ENCODE results near the gene PIP4K2A.

The PIP4K2A gene

GRCh38 chr10:22638863-22639262 lies 75.5 kb downstream of the PIP4K2A start:
- no peak for DNase-seq (ENCODE audit: low read depth)

DNA sequence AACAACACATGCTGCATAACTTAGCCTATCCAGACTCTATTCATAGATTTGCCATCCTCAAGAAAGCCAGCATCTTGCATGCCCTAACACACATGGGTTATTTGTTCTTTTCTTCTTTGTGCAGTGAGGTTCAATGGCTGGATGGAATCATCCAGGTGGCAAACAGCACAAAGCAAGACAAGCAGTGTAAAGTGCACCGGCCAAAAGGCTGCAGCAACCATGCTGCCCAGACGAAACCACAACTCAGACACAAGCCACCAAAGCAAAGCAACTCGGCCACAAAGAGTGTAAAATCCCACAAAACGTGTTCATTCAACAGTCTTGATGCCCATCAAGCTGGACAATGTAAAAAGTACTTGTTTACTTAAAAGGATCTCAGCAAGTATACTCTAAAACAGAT lies 76.9 kb downstream of the PIP4K2A start:
- no peak for DNase-seq (ENCODE audit: low read depth)

DNA sequence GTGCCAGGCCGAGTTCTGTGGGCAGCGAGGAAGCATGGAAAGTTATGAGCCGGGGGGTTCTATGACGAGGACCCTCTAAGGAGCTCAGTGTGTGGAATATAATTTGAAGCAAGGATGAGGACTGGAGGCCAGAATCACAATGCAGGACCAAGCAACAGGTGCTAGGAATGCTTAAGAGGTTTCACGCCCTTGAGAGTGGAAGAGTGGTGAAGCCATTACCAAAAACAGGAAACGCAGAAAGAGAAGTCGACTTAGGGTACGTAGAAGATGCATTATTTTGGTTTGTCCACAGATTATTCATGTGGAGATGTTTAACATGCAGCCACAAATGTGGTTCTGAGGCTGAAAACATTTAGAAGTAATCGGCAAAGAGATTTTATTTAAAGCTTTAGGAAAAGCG lies 78.7 kb downstream of the PIP4K2A start:
- no peak for DNase-seq (ENCODE audit: low read depth)

DNA sequence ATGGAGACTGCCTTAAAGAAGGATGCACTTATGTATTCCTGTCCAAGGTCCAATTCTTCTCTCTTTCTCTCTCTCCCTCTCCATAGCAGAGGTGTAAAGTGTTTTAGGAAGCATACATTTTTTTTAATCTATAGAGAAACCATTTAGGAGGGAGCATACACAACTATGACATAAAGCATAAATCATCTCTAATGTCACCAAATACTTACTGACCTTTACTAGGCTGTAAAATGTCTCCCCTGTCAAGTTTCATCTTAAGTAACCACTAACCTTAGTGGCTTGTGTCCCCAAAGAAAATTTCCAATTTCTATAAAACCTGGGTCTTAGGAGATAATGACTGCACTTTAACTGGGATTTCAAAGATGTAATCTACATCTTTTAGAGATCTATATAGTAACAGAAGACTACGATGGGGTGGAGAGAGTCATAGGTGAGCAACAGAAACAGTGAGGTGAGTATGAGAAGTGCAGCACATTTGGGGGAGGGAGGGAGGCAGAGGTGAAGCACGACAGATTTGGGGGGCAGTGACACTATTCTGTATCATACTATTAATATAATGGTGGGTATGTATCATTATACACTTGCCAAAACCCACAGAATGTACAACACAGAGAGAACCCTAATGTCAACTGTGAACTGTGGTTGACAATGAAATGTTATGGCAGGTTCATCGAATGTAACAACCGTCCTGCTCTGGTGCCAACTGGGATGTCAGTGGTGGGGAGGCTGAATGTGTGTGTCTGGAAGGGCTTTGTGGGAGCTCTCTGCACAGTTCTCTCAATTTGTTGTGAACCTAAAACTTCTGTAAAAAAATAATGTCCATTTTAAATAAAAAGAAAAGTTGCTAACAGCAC lies 79.5 kb downstream of the PIP4K2A start:
- DNase-seq (ENCODE audit: low read depth), result no peak

- no peak for DNase-seq (ENCODE audit: low read depth)
These were observed 80.3 kb downstream of the PIP4K2A start for GRCh38 chr10:22634093-22634492.

GRCh38 chr10:22633528-22633927 lies 80.8 kb downstream of the PIP4K2A start:
- no peak for DNase-seq (ENCODE audit: low read depth)

DNA sequence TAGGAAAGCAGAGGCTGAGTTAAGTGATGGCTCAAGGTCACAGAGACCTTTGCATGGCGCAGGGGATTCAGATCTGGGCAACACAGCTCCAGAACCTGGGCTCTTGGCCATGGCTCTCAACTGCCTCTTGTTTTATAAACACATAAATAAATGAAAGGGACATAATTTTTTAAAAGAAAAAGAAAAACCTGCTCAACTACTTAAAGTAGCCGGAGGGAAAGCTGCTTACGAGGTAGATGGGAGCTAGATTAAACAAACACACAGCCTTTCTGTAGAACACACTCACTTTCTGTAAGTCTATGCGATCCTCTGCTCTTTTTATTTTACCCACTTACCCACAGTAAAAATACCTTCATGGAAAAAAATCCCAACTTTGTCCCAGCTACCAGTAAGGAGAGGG lies 81.3 kb downstream of the PIP4K2A start:
- no peak for DNase-seq (ENCODE audit: low read depth)

DNA sequence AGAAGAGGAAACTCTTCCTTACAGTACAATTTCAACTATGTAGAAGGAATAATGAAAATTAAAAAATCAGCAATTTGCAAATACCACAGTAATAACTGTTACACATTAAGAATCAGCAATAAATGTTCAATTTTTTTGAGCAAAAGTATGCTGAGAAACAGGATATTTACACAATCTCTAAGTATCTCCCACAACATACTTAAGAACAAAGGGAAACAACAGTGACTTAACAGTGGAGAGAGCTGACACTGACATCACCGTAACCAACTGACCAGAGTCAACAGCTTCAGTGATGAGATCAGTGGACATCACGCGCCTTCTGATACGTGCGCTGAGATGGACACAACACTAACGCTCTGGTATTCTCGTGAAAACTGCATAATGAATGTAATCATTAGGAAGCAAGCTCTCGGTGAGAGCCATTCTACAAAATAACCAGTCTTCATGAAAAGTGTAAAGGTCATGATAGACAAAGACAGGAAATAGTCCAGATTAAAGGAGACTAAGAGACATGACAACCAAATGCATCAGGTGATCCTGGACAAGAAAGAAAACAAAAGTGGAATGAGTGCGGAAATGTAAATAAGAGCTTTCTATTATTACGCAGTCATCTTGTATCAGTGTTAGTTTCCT lies 82.6 kb downstream of the PIP4K2A start:
- DNase-seq (ENCODE audit: low read depth), result no peak

- no peak for DNase-seq (ENCODE audit: low read depth)
These were observed 83.2 kb downstream of the PIP4K2A start for GRCh38 chr10:22631185-22631584.

GRCh38 chr10:22630234-22631174 lies 83.9 kb downstream of the PIP4K2A start:
- peak; percentile 32 for DNase-seq (ENCODE audit: low read depth)

DNA sequence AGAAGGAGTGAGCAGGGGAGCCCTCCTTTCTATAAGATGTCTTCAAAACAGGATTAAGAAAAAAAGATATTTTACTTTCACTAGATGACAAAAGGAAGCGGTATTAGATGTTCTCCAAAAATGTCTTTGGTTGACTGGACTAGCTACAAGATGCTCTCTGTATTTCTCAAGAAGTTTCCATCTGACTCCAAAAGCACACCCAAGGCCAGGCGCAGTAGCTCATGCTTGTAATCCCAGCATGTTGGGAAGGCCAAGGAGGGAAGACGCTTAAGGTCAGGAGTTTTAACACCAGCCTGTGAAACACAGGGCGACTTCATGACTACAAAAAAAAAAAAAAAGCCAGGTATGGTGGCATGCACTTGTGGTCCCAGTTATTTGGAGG lies 84.5 kb downstream of the PIP4K2A start:
- DNase-seq (ENCODE audit: low read depth), result no peak

- no peak for DNase-seq (ENCODE audit: low read depth)
These were observed 85.3 kb downstream of the PIP4K2A start for GRCh38 chr10:22629126-22629525.

DNA sequence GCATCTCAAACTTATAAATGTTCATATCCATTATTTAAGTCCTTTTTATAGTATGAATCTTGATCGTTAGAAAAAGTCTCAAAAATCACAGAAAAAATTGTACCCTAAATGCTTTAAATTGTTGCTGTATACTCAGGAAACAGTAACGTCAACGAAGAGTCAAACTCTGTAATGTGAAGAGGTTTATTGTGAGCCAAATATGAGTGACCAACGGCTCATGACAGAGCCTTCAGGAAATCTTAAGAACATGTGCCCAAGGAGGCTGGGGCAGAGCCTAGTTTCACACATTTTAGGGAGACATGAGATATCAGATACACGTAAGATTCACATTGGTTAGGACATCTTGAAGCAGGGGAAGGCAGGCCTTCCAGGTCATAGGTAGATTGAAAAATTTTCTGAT lies 86.1 kb downstream of the PIP4K2A start:
- no peak for DNase-seq (ENCODE audit: low read depth)

DNA sequence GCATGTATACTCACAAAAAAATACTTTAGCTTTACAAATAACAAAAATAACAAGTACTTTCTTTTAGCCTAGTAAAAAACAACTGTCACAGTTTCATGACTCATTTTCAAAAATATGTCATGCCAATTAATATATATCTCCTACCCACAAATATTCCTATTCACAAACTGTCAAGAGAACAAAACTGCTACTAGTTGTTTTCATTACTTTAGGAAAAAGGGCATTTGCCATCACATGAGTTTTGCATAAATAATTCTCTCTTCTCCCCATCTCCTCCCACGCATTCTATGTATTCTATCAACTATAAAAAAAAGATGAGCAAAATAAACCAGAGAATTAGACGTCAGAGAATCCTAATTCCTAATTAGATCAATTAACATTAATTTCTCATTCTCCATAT lies 87.6 kb downstream of the PIP4K2A start:
- DNase-seq (ENCODE audit: low read depth), result no peak

DNA sequence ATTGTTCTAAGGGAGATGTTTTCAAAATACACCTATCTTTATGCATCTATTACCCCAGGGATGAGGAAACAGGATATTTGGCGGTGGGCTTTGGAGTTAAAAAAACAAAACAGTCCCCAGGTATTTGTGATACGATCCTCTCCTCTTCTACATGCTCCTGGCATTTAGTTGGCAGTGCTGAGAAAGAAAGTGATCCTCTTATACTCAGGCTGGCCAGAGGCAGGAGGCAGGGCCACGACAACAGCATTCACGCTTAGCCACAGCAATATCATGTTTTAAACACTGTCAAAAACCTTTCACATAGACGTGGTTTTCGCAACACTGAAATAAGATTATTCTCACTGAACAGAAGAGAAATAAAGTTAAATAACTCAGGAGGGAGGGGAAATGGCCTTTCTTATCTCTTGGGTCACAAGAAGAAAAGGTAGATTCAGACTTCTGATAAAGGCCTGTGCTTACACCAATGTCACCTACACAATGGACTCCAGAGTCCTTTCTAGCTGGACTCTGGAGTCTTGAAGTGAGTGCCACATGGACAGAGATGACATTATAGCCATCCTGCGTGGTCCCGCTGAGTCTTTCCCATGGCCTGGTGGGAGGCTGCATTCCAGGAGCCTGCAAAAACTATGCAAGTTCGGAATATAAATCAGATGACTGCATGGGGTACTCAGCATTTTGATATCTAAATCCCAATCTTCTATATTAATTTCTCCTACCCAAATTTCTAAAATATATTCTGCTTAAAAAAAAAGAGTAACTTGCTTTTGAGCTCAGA lies 88.7 kb downstream of the PIP4K2A start:
- DNase-seq (ENCODE audit: low read depth), result no peak

- no peak for DNase-seq (ENCODE audit: low read depth)
These were observed 90.1 kb downstream of the PIP4K2A start for GRCh38 chr10:22624287-22624738.

DNA sequence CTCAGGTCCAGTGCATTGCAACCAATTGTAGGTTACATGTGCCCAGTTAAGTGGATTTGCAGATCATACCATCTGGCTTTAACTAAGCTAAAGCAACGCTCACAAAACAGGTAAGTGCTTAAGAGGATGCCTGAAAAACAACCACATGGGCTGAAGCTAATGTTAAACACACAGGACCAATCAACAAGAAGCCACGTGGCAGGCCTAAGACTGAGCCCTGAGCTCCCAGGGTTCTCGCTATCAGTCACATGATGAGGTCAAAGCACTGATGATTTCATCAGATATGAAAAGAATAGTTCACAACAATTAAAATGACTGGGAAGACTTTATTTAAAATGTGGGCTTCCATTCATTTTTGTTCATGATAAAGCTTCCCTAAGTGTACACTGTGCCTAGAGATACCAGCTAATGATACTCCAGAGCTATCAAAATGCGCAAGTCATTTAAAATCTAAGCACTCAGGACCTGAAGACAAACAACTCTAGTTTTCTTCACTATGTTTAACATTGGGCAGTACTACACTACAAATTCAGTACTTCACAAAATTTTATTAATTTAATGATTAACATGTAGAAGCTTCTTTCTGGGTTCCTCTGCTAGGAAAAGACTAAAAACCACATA lies 90.6 kb downstream of the PIP4K2A start:
- no peak for DNase-seq (ENCODE audit: low read depth)

DNA sequence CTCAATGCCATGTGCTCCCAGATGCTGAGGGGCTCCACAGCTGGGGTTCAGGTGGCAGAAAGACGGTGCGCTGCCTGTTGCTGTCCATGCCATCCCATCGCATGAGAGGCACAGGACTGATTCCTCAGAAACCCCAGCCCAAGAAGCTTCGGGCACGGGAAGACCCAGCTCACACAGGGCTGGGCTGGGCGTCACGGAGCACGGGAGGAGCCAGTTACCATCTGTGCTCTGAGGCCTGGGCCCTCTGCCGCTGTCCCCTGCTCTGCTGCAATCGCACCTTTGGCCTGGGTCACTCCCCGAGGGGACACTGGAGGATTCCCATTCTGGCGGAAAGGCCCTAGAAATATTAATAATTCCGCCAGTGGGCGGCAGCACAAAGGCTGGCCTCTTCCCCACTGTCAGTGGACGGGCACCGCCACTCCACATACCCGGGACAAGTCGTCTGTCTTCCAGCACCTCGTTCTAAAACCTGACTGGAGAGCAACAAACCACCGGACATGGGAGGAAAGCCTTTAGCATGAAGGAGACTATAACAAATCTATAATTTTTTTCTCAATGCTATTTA lies 92.1 kb downstream of the PIP4K2A start:
- DNase-seq (ENCODE audit: low read depth), result no peak

GRCh38 chr10:22621726-22622125 lies 92.7 kb downstream of the PIP4K2A start:
- DNase-seq (ENCODE audit: low read depth), result no peak

GRCh38 chr10:22620929-22621328 lies 93.4 kb downstream of the PIP4K2A start:
- DNase-seq (ENCODE audit: low read depth), result no peak

Measured in T follicular helper cell (primary cell).